ENCODE results near the gene ENO4. TPM values are rescaled to one million over a fixed set of nuclear protein-coding genes. Genes with fewer than 3 reads are reported as not detected.

ENO4 gene
- total and polyA plus RNA-seq, 12 donors: 0.11 to 0.19 (median 0.13) TPM; not detected in 9

DNA sequence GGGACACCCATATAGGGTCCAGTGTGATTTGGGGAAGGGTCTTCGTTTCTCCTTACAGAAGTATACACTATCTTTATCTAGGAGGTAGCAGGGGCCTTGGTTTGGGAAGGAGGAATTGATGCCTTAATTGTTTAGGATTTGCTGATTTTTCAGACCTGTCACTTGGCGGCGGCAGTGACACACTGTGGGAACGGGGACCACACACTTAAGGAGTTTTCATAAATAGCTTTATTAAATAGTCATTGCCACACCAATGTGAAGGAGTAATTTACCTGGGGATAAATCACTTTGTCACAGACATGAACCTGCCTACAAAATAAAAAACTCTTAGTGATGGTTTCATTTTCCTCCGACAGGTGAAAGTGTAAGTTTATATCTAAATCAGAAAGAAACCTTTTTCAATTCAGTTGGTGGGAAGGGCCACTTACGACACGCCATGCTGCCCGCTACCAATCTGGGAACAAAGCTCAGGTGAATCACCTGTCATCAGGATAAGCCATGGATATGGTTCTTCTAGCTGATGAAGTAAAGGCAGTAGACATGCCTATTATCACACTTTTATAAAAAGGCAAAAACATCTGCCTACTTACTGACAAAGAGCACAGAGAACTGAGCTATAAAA lies 12.3 kb upstream of the ENO4 start:
- DNase-seq (no peak), ATAC-seq (no peak)
- intact Hi-C loops (cut with DNase I): no loop called here
- TF ChIP-seq, protein P1, sequence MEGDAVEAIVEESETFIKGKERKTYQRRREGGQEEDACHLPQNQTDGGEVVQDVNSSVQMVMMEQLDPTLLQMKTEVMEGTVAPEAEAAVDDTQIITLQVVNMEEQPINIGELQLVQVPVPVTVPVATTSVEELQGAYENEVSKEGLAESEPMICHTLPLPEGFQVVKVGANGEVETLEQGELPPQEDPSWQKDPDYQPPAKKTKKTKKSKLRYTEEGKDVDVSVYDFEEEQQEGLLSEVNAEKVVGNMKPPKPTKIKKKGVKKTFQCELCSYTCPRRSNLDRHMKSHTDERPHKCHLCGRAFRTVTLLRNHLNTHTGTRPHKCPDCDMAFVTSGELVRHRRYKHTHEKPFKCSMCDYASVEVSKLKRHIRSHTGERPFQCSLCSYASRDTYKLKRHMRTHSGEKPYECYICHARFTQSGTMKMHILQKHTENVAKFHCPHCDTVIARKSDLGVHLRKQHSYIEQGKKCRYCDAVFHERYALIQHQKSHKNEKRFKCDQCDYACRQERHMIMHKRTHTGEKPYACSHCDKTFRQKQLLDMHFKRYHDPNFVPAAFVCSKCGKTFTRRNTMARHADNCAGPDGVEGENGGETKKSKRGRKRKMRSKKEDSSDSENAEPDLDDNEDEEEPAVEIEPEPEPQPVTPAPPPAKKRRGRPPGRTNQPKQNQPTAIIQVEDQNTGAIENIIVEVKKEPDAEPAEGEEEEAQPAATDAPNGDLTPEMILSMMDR (IDR thresholded peaks at IDR 0.05): peak in 5 of 9 donors; percentile 7 to 34 (median 8)
- H3K4me1 ChIP-seq: no peaks in the 10 kb centered on the region
- no peaks in the 10 kb centered on the region for H3K36me3 ChIP-seq
- H3K9me3 ChIP-seq: no peaks in the 10 kb centered on the region
- 66 to 70% methylated on average over 8 of the region's 8 CpGs for WGBS, 2 donors
- no peak overlapping the region for H3K4me3 ChIP-seq
- no peak overlapping the region for H3K27ac ChIP-seq
- H3K27me3 ChIP-seq: peaks cover 0 to 25% (median 0%) of the 10 kb centered on the region in 7 donors

GRCh38 chr10:116838143-116838725 lies 11.1 kb upstream of the ENO4 start:
- Histone ChIP-seq H3K4me3 (no peak overlapping the region), H3K4me1 (no peaks in the 10 kb centered on the region), H3K27me3 (peaks cover 0 to 25% (median 0%) of the 10 kb centered on the region in 7 donors), H3K27ac (no peak overlapping the region), H3K36me3 (no peaks in the 10 kb centered on the region), H3K9me3 (no peaks in the 10 kb centered on the region)
- TF ChIP-seq, protein P1 (IDR thresholded peaks at IDR 0.05): no peak
- 69 to 71% methylated on average over 5 of the region's 5 CpGs for WGBS, 2 donors
- ATAC-seq (no peak), DNase-seq (no peak)
- intact Hi-C loops (cut with DNase I): no loop called here

- Histone ChIP-seq H3K36me3 (no peaks in the 10 kb centered on the region), H3K27me3 (peaks cover 0 to 16% (median 0%) of the 10 kb centered on the region in 7 donors), H3K27ac (no peak overlapping the region), H3K4me1 (no peaks in the 10 kb centered on the region), H3K9me3 (no peaks in the 10 kb centered on the region), H3K4me3 (no peak overlapping the region)
- 87 to 91% methylated on average over 6 of the region's 6 CpGs for WGBS, 2 donors
- TF ChIP-seq, protein P1 (IDR thresholded peaks at IDR 0.05): no peak
- no peak for DNase-seq
- no peak for ATAC-seq
- intact Hi-C loops (cut with DNase I): no loop called here
These were observed 8.8 kb upstream of the ENO4 start for GRCh38 chr10:116840389-116841075.

- Histone ChIP-seq H3K4me1 (peaks cover 0 to 11% (median 5%) of the 10 kb centered on the region in 9 donors), H3K27me3 (peaks cover 0 to 42% (median 17%) of the 10 kb centered on the region in 7 donors), H3K27ac (no peak overlapping the region), H3K9me3 (no peaks in the 10 kb centered on the region), H3K36me3 (no peaks in the 10 kb centered on the region), H3K4me3 (no peak overlapping the region)
- intact Hi-C loops (cut with DNase I): no loop called here
- TF ChIP-seq, protein P1 (IDR thresholded peaks at IDR 0.05): no peak
- 67% methylated on average over 2 of the region's 2 CpGs for WGBS, 2 donors
- DNase-seq (no peak), ATAC-seq (no peak)
These were observed 3.5 kb upstream of the ENO4 start for GRCh38 chr10:116845823-116846222.

All from heart right ventricle (tissue), 16 donors.